Hematopoietic multipotent progenitor cell treated with erythropoietin and hydrocortisone succinate and interleukin-3 and kit ligand, for 6 days (in vitro differentiated cells): Measurements from ENCODE around the gene SEMA5A.
"Not testable (repeated sequence)": the region's sequence is repeated elsewhere in the genome, so short reads cannot be mapped to it uniquely, and the experiment has no call there.

Experiments used
- DNase-seq: peaks from one replicate; pipeline ENCODE4 v3.0.0-alpha.2; 2015

The SEMA5A gene

DNA sequence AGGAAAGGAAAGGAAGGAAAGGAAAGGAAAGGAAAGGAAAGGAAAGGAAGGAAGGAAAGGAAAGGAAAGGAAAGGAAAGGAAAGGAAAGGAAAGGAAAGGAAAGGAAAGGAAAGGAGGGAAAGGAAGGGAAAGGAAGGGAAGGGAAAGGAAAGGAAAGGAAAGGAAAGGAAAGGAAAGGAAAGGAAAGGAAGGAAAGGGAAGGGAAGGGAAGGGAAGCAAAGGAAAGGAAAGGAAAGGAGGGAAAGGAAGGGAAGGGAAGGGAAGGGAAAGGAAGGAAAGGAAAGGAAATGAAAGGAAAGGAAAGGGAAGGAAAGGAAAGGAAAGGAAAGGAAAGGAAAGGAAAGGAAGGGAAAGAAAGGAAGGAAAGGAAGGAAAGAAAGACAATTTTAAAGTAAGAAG lies 192.8 kb downstream of the SEMA5A start:
- not testable (repeated sequence) for DNase-seq

DNA sequence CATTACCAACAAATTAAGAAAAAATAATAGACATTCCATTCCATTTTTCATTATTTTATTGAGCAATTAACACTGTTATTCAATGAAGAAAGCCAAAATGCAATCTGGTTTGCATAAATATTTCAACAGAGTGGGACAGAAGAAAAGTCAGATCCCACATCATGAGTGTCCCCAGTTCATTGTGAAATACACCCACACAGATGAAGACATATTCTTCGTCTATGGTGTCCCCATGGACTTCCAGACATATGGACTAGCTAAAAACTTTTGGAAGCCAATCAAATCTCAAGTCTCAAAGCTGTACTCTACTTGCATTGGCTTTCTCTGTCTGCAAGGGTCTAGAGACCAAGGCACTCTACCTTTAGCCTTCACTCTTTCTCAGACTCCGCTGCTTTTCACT lies 194.3 kb downstream of the SEMA5A start:
- no peak for DNase-seq

DNA sequence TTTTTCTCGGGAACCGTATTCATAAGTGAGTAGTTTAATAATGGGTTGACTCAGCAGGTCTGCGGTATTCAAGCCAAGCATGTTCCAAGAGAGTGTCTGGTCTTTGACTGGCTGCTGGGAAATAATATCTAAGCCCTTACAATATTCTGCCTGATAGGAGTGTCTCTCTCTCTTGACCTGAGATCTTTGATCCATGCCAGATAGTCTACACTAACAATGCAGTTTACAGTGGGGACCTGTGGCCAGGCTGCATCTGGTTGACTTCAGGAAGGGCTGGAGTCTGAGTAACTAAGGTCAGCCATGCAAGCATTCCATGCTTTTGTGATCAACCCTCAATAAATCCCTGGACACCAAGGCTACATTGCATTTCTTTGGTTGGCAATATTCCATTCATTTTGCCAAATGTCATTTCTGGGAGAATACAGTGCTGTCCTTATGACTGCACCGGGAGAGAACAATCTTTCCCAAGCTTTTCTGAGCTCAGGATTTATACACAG lies 195.5 kb downstream of the SEMA5A start:
- DNase-seq: no peak

DNA sequence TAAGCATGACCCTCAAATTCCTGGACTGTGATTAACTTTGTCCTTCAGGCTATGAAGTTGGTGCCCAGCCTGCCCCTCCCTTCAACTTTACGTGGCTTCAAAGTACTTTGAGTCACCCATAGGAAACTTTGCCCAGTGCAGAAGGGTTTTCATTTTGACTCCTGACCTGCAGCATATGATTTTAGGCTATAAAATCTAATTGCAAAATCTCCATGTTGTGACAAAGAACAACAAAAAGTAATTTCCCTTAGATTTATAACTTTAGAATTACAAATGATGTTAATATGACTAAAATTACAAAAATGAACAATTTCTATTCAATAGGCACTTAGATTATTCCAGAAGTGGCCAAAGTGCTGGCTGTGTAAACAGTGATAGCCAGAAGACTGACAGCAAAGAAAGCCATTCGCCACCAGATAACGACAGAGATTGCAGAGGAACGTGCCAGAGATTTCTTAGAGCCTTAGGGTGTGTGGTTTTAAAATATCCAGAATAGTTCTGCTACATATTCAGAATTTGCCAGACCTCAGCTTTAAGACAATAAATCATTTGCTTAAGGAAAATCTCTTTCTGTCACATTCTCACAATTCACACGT lies 197.4 kb downstream of the SEMA5A start:
- DNase-seq: no peak

DNA sequence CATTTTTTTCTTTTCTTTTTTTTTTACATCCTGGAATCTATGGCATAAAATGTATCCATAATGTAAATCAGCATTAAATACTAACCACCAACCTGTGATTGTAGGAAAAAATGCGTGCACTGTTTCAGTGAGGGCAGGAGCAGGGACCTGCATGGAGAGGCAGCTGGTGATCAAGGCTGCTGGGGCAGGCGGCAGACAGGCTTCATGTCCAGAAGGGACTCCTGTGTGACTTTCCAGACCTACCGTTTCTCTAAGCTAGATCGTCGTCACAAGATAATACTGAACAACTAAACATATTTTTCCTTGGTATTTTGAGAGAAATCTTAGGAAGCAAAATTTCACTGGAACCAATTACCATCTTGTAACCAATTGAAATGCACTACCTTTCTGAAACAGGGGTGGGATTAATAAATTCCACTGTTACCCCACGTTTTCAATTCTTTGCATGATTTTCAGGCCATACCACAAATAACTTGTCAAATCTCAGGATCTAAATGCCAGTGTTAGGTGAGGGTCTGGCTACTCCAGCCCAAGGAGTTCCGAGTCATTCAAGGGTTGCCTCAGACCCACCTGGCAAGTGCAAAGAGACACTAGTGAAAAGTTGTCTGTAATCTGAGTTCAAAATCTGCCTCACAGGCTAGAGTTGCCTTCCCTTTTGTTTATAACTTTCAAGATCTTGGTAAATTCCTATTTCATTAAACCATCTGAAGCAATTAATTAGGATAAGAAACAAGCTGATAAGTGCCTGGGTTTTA lies 198.2 kb downstream of the SEMA5A start:
- DNase-seq: no peak

DNA sequence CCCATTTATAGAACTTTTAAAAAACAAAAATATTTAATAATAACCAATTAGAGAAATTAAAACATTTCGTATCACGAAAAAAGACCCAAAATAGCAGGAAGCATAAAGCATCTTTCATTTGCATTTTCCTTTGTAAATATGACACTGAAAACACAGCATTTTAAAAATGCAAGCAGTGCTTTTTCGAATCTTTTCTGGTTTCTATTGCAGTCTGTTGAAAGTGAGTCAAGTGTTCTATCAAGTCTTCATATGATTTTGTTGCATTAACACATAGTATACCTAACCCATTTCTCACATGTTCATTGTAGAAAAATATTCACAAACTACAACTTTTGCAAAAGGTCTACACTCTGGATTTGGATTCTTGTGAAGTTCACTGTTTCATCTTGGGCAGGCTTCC lies 198.8 kb downstream of the SEMA5A start:
- no peak for DNase-seq

DNA sequence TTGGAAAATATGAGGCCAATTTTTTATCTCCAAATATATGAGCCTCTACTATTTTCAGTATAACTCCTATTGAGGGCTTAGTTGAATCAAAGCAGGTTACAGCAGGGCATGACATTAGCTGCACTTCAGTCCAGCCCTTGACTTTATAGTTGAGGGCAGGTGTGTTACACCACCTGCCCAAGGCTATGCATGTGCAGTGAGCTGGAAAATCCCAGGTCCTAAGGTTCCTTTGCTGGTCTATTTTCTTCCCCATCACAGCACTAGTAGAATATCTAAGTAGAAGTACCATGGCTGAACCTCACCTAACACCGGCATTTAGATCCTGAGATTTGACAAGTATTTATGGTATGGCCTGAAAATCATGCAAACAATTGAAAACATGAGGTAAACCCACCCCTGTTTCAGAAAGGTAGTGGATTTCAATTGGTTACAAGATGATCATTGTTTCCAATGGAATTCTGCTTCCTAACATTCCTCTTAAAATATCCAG lies 201.1 kb downstream of the SEMA5A start:
- no peak for DNase-seq

DNA sequence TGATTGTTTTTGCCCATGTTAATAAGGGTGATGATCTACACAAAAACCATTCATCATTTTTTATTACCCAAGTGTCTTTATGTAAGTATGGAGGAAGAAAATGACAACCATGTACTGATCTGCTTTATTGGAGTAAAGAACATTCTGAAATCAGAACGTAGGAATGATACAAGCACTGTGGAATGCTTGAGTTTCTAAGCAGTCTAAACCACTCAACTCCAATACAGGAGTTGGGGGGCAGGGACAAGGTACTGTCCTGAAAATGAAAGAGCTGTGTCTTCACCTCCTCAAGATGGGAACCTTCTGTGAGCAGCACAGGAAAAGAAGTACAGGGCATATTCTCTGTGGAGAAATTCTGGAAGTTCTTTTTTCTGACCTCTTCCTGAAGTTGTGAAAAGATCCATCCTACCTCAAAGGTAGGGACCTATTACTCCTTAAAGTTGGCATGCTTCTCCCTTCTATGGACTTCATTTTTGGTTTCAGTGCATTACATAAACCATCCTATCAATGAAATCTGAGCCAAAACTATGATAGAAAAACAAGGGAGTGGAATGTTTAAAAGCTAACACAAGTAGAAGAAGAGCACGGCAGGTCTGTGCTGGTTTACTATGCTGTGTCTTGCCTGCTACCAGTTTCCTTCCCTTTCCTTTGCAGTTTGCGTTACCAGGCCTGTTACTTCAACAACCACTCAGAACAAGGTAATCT lies 202.6 kb downstream of the SEMA5A start:
- DNase-seq: no peak

DNA sequence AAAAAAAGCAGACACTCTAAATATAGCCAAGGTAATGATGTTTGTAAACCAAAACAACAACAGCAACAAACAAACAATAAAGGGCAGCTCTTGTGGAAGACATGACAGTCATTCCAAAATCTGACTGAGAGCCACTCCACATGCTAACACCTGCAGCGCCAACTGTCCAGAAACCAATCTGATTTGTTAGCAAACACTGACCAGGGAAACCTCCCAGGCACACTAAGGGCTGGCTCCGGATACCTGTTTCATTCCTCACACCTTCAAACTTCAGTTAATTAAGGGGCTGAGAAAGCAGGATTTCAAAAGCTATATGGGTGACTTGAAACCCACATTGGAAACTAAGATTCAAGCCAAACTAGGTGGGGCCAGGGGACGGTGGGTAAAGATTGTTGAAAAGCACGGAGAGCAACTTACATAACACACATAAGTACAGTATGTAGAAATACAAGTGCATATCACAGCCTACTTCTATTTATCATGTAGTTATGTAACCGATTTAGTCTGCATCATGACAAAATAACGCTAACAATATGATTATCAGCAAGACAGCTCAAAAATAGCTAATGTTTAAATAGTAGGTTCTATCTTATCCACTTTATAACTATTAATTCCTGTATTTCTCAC lies 203.6 kb downstream of the SEMA5A start:
- no peak for DNase-seq

DNA sequence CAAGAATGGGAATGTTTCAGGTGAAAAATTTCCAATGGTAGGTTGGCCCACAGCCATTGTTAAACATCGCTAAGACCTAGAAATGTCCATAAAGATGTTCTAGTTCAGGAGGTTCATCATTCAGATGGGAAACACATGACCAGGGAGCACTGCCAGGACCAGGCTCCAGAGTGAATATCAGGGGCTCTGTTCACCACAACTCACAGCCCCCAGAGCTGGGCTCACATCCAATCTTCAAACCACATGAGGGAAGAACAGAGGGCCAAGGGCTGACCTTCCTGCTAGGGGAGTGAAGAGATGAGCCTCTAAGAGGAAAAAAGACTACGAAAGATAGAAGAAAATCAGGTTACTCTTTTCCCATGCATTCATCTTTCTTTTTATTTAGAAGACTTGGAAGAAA lies 205.8 kb downstream of the SEMA5A start:
- no peak for DNase-seq

DNA sequence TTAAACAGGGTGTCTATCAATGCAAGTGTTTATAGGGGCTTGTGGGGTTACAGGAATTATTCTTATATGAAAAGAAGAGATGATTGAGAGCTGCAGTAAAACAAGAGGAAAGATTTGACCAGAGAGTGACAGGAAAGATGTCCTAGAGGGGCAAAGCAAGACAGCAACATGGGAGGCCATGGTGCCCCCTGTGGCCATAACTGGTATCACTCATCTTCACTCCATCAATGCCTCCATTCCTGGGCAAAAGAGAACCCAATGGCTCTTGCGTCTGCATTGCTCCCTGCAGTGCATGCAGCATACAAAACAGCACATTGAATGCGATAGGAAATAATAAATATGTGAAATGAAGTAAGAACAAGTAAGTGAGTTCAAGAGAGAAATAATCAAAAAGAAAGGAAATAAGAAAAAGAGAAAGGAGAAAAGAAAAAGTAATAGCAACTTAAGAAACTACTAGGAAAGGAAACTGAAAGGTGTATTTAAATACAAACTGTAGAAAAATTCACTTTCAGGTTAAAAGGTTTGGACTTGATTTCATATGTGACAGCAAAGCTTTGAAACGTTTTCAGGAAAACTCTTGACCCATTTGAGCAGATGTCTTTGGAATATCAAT lies 206.6 kb downstream of the SEMA5A start:
- DNase-seq: peak; percentile 22

DNA sequence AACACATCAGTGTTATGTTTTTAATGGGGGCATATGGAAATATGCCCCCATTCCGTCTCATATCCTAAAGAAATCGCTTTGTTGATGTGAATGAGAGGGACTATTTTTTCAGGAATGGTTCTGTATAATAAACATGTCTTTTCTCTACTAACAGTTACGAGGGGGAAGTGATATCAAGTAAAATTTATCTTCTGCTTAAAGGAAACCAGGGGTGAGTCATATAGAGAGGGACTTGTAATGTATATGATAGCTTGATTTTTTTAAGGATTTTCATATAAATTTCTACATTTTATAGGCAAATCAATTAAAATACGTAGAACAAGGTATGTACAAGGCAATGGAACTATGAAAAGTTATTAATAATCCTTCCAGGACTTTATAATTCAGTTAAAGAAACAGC lies 207.1 kb downstream of the SEMA5A start:
- DNase-seq: no peak

DNA sequence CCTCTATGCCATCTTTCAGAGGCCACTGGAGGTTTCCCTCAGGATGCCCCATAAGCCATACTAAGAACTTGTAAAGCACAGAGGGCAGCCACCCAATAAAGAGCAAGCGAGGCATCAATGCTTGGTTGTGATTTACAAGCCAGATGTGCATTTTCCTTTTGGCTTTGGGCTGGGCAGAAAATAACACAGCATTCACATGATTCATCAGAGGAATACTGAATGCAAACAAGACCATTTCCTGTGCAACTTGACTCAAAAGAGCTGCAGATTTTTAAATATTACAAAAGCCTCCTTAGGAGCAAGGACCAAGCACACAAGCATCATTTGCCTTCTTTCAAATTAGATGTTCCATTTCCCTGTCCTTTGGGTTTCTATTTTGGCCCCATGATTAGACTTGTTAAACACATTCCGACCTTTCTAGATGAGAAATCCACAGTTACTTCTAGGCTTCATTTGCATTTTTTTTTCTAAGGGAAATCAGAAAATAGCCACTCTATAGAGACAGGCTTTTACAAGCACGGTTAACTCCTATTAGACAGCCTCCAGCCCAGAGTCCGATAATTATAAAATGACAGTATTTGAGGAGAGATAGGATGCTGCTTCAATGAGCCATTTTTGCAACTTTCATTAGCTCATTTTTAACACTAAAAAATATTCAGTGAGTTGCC lies 207.8 kb downstream of the SEMA5A start:
- DNase-seq: no peak

DNA sequence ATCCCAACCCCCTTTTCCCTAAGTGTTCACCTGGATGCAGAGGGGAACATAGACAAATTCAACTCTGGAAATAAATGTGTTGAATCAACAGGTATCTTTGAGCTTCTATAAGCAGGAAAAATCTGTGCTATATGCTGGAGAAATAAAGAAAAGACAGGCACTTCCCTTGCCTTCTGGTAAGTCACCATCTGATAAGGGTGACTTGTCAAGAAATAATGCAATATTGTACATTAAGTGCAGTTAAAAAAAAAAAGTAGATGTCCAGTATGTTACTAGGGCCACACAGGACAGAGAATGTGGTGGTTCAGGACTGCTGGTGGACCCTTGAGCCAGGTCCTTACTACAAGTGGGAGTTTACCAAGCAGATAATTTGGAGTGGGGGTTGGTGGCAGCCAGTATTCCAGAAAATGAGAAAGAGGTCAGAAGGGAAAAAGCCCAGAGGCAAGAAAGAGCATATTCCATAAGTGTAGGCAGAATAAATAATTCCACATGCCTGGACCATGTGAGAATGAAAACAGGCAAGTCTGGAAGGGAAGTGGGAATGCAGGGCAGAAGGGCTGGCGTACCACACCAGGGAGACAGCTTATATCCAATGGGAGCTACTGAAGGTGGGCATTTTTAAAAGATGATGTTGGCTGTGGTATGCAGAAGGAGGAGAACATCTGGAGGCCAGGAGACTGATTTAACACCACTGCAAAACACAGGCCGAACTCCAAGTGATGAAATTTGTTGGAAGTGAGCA lies 209.9 kb downstream of the SEMA5A start:
- DNase-seq: no peak

DNA sequence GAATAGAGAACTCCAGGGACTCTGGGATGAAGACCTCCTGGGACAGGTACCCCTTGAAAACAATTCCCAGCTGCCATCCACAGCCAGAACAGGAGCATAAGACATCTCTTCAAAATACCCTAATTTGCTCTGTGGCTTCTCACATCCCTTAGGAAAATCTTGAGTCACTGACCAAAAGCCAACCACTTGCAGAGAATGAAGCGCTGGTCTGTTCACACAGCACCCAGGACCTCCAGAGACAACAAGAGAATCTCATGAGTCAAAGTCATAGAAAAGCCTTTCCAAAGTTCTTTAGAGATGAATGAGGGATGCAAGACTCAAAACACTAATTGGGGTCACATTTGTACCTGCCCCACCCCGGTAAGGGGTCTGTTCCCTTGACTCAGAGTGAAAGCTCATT lies 210.6 kb downstream of the SEMA5A start:
- DNase-seq: no peak

DNA sequence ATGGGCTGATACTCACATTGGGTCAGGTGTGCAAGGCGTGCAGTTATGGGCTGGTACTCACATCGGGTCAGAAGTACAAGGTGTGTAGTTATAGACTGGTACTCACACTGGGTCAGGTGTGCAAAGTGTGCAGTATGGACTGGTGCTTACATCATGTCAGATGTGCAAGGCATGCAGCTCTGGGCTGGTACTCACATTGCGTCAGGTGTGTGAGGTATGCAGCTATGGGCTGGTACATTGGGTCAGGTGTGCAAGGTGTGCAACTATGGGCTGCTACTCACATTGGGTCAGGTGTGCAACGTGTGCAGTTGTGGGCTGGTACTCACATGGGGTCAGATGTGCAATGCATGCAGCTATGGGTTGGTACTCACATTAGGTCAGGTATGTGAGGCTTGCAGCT lies 213.8 kb downstream of the SEMA5A start:
- DNase-seq: no peak

DNA sequence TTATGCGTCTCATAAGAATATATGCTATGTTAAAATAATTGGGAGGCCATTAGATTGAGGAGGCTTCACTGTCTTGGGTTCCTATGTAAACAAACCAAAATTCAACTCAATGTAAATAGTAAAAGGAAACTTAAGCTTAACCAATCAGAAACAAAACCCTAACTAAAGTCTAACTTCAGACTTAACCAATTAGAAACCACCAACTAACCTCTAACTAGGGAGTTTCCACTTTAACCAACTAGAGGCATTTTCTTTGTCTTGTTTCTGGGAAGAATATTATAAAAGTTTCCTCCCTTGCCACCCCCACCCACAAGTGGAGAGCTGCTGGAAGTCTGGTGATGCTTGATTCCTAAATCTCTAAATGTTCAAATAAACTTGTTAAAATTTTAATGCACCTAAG lies 214.5 kb downstream of the SEMA5A start:
- DNase-seq: no peak

DNA sequence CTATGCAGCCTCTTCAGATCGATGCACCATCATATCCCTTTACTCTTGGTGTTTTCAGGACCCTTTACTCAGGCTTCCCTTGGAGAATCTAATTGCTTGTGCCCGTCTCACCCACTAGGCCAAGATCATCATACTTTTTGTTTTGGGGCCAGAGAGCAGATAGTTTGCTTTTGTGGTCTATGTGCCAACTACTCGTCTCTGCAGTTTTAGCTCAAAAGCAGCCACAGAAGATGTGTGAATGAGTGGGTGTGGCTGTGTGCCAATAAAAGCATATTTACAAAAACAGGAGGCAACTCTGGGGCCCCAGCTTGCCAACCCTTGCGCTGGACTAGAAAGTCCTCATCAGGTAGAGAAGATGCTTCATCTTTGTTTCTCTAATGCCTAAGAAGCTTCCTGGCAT lies 216.8 kb downstream of the SEMA5A start:
- DNase-seq: no peak

DNA sequence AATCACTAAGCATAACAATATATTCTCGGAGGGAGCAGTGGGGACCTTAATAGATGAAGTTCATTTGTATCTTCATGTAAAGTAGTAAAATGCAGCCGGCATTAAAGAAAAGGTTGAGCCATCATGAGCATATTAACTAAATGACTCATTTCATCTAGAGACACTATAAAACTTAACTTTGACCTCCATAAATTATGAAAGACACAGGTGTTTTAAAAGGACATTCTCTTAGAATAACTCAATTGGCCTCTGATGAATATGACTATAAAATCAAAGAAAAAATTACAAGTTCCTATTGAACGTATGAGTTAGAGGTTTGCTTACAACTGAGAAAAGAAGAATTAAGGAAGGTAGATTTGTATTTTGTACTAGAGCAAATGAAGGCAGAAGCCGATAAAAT lies 220.3 kb downstream of the SEMA5A start:
- no peak for DNase-seq

DNA sequence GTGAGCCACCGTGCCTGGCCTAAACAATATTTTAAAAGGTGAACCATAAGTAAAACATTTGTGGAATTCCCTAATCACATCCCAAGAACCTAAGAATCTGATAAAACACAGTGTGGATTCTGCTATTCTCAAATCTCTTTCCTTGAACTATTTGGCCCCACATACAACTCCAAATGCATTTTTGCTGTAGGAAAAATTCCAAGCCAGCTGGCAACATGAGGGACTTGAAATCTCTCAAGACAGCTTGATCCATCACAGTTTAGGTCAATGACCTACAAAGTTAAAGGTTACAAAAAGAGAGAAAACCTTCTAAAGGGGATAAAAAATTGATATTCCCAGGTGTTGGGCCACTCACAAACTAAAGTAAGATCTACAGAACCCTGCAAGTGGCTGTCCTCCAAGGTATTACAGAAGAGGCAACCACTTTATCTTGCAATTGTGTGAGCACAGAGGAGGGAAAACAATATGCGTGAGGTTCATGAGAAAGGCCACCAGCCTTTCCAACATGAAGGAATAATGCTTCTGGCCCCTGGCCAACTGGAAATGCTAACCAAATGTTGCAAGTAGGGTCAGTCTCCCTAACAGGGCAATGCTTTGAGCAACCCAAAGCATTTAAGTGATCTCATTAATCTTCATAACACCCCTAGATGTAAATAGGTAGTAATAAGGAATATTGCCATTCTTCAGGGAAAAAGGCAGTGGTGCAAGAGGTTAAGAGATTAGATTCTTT lies 221.4 kb downstream of the SEMA5A start:
- DNase-seq: no peak

DNA sequence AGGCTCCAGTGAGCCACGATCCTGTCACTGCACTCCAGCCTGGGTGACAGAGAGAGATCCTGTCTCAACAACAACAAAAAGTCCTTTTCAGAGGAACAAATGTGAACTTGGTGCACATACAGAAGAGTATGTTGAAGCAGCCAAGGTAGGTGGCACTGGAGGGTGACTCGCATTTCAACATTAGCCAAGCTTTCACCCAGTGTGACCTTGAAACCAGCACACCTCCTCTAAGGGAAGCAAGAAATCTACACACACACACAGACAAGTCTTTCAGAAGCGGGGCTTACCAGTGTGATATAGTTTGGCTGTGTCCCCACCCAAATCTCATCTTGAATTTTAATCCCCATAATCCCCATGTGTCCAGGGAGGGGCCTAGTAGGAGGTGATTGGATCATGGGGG lies 225.2 kb downstream of the SEMA5A start:
- DNase-seq: no peak
